HepG2 (cell line): ENCODE data around the gene PBLD. TPM values are rescaled to one million over a fixed set of nuclear protein-coding genes. Genes with fewer than 3 reads are reported as not detected.

Experiments
- ATAC-seq: fragments of 200-7000 bp; cut with Tn5 transposase; 3 replicates; pipeline ENCODE4 v1.9.1; 2020; ENCODE audit warnings: mild to moderate bottlenecking, moderate library complexity
- BruUV-seq: library from RNA; stranded (reverse); fragments of 400-500 nt; replicated peaks from 2 replicates; lab custom pipeline; 2021; lab: Mats Ljungman, UMichigan
- CTCF ChIA-PET: fragments of 300-600 bp; formaldehyde crosslinking; extraction: SDS; loops from one replicate; lab custom pipeline; 2021; ENCODE audit warnings: low total read pairs, inconsistent platforms, low intra/inter-chr PET ratio; lab: Yijun Ruan, JAX
- POLR2A ChIA-PET: fragments of 350-600 bp; sonication (Branson Sonifier 250); formaldehyde crosslinking; loops from one replicate; lab custom pipeline; 2020; ENCODE audit warnings: antibody characterized with exemption, inconsistent platforms; lab: Yijun Ruan, JAX
- DNase-seq: peaks from one replicate; pipeline ENCODE4 v3.0.0-alpha.2; 2015; ENCODE audit warnings: low spot score
- FAIRE-seq: peaks from 3 replicates; lab custom pipeline; 2011; peaks lifted over from hg19 to GRCh38; lab: Jason Lieb, UNC
- H2AFZ ChIP-seq: one replicate; pipeline ENCODE4 v1.6.1; 2011; ENCODE audit warnings: low read length, inconsistent platforms
- H3K27ac ChIP-seq: fragments of 300-600 bp; 3 replicates; pipeline ENCODE4 v1.8.0; 2011; ENCODE audit warnings: mixed run types, mild to moderate bottlenecking, mixed read lengths, low read length, inconsistent platforms; ENCODE audit not compliant: insufficient read depth; ENCODE audit errors: extremely low read length
- H3K27me3 ChIP-seq, 2 experiments: fragments of 200-600 bp in 1 of 2; 2 replicates in 1 of 2; 3 replicates in 1 of 2; pipeline versions ENCODE4 v1.6.0 to v1.8.0; 2011; ENCODE audit warnings: low read length in 2 of 2, mild to moderate bottlenecking in 2 of 2, moderate library complexity in 2 of 2, inconsistent platforms in 1 of 2; ENCODE audit not compliant: insufficient read depth in 2 of 2, control insufficient read depth in 1 of 2
- H3K36me3 ChIP-seq, 2 experiments: fragments of 200-600 bp in 1 of 2; replicated peaks in 1 of 2; 2 replicates in 1 of 2; 3 replicates in 1 of 2; pipeline versions ENCODE4 v1.5.1 to v1.8.0; 2011; ENCODE audit warnings: low read length in 2 of 2, inconsistent platforms in 1 of 2; ENCODE audit not compliant: insufficient read depth in 2 of 2, control insufficient read depth in 1 of 2
- H3K4me1 ChIP-seq: 2 replicates; pipeline ENCODE4 v1.5.1; 2012; ENCODE audit warnings: low read length, inconsistent platforms; ENCODE audit not compliant: insufficient read depth
- H3K4me2 ChIP-seq: 2 replicates; pipeline ENCODE4 v1.6.0; 2011; ENCODE audit warnings: low read depth, low read length, inconsistent platforms
- H3K4me3 ChIP-seq, 3 experiments: fragments of 200-600 bp in 1 of 3; sonication (generic), shearing (Covaris generic) in 1 of 3; replicated peaks in 1 of 3; 2 replicates each; pipeline ENCODE4 v1.5.1; 2011 to 2016; ENCODE audit warnings: low read length in 3 of 3, inconsistent platforms in 2 of 3, low read depth in 2 of 3, mild to moderate bottlenecking in 2 of 3, control low read depth in 1 of 3, mixed read lengths in 1 of 3; ENCODE audit not compliant: insufficient read depth in 1 of 3
- H3K79me2 ChIP-seq: one replicate; pipeline ENCODE4 v1.6.1; 2011; ENCODE audit warnings: low read length, inconsistent platforms; ENCODE audit not compliant: insufficient read depth
- H3K9ac ChIP-seq: 2 replicates; pipeline ENCODE4 v1.6.0; 2011; ENCODE audit warnings: mild to moderate bottlenecking, low read depth, low read length, inconsistent platforms; ENCODE audit not compliant: insufficient read depth
- H3K9me3 ChIP-seq: 2 replicates; pipeline ENCODE4 v1.5.1; 2012; ENCODE audit warnings: mild to moderate bottlenecking, low read length
- H4K20me1 ChIP-seq: 2 replicates; pipeline ENCODE4 v1.6.0; 2011; ENCODE audit warnings: inconsistent platforms, mild to moderate bottlenecking, low read length, moderate library complexity; ENCODE audit not compliant: insufficient read depth
- AGO2 ChIP-seq: fragments of 200-400 bp; formaldehyde crosslinking; optimal IDR thresholded peaks from 2 replicates; pipeline ENCODE3; 2017; ENCODE audit warnings: mild to moderate bottlenecking, low read depth, low read length, moderate library complexity
- CCAR2 ChIP-seq: fragments of 200-400 bp; formaldehyde crosslinking; optimal IDR thresholded peaks from 2 replicates; pipeline ENCODE3; 2018; ENCODE audit warnings: low read depth, mild to moderate bottlenecking, low read length, moderate library complexity
- GTF2F1 ChIP-seq: fragments of 150-350 bp; IDR thresholded peaks from 2 replicates; pipeline ENCODE4 v1.6.1; 2014; ENCODE audit warnings: low read length
- MBNL3 ChIP-seq: fragments of 250-450 bp; sonication (Bioruptor Pico); conservative IDR thresholded peaks from 2 replicates; pipeline ENCODE4 v1.8.0; 2022; ENCODE audit warnings: mild to moderate bottlenecking, inconsistent platforms
- NFATC3 ChIP-seq: sonication (generic); formaldehyde crosslinking; IDR thresholded peaks from 2 replicates; pipeline ENCODE4 v1.5.1; 2020; ENCODE audit warnings: mild to moderate bottlenecking, missing genetic modification reagents
- NFYB ChIP-seq: sonication (generic); formaldehyde crosslinking; IDR thresholded peaks from 2 replicates; pipeline ENCODE4 v1.4.0; 2020; ENCODE audit warnings: missing genetic modification reagents
- PRPF4 ChIP-seq: fragments of 200-400 bp; formaldehyde crosslinking; IDR thresholded peaks from 2 replicates; pipeline ENCODE4 v1.6.1; 2016; ENCODE audit warnings: low read length, low read depth; ENCODE audit not compliant: poor library complexity, severe bottlenecking
- SMAD1 ChIP-seq: sonication (generic); formaldehyde crosslinking; IDR thresholded peaks from 2 replicates; pipeline ENCODE4 v1.4.0; 2020; ENCODE audit warnings: missing genetic modification reagents, low read depth, mild to moderate bottlenecking, borderline replicate concordance
- SRSF9 ChIP-seq: fragments of 200-400 bp; formaldehyde crosslinking; IDR thresholded peaks from 2 replicates; pipeline ENCODE4 v1.6.1; 2018; ENCODE audit warnings: borderline replicate concordance, mild to moderate bottlenecking, low read depth, low read length; ENCODE audit not compliant: insufficient read depth, poor library complexity, severe bottlenecking
- TCF7L2 ChIP-seq: IDR thresholded peaks from 2 replicates; pipeline ENCODE4 v1.6.1; 2011; ENCODE audit warnings: mild to moderate bottlenecking, low read depth, low read length, moderate library complexity
- ZC3H13 ChIP-seq: sonication (generic); formaldehyde crosslinking; IDR thresholded peaks from 2 replicates; pipeline ENCODE4 v1.8.1; 2023; ENCODE audit warnings: mild to moderate bottlenecking, missing genetic modification reagents, moderate library complexity
- ZEB1 ChIP-seq: IDR thresholded peaks from 2 replicates; pipeline ENCODE4 v1.6.1; 2012; ENCODE audit warnings: mild to moderate bottlenecking, low read depth, inconsistent platforms; ENCODE audit not compliant: insufficient replicate concordance
- ZNF230 ChIP-seq: sonication (generic); formaldehyde crosslinking; IDR thresholded peaks from 2 replicates; pipeline ENCODE4 v1.4.0; 2020; ENCODE audit warnings: mild to moderate bottlenecking, missing genetic modification reagents
- ZNF446 ChIP-seq: sonication (generic); formaldehyde crosslinking; IDR thresholded peaks from 2 replicates; pipeline ENCODE4 v1.5.0; 2020; ENCODE audit warnings: mild to moderate bottlenecking, missing genetic modification reagents
- ZNF589 ChIP-seq: sonication (generic); formaldehyde crosslinking; conservative IDR thresholded peaks from 2 replicates; pipeline ENCODE4 v1.8.0; 2022; ENCODE audit warnings: mild to moderate bottlenecking, moderate library complexity, missing genetic modification reagents
- ZNF615 ChIP-seq: sonication (generic); formaldehyde crosslinking; IDR thresholded peaks from 2 replicates; pipeline ENCODE4 v1.5.0; 2020; ENCODE audit warnings: mild to moderate bottlenecking, missing genetic modification reagents, borderline replicate concordance
- WGBS: methylation state at CpG from one replicate; pipeline ENCODE4 v1.1.6; 2017; ENCODE audit warnings: low lambda C conversion rate; 5-methylcytosine and 5-hydroxymethylcytosine counted together
- in situ Hi-C: cut with HindIII; loops from 2 replicates; pipeline ENCODE4 v1.10.0; 2017; ENCODE audit warnings: low pct_unique_long_range_greater_than_20kb; ENCODE audit not compliant: extremely low pct_ligation_motif_present
- intact Hi-C: fragments of 100-400 bp; cut with micrococcal nuclease; formaldehyde crosslinking; loops from one replicate; pipeline ENCODE4 v1.10.0; 2022; ENCODE audit not compliant: unreplicated experiment
- polyA plus RNA-seq, 8 experiments: library from polyadenylated mRNA; depleted of rRNA in 3 of 8; stranded (reverse) in 7 of 8; unstranded in 1 of 8; fragments of >200 nt; fragmentation: Illumina TruSeq in 4 of 8; extraction: Trizol in 4 of 8; gene quantifications; 2 replicates each; pipeline versions ENCODE4 v1.2.1 to v1.2.3, GENCODE V29; 2011 to 2016; ENCODE audit warnings: low read depth in 4 of 8, missing spikeins in 1 of 8, mixed read lengths in 1 of 8; ENCODE audit not compliant: insufficient read depth in 1 of 8
- total RNA-seq, 5 experiments: library from RNA; depleted of rRNA; stranded (reverse); fragments of >200 nt; fragmentation: Illumina TruSeq; extraction: Trizol; gene quantifications; 2 replicates each; pipeline ENCODE4 v1.2.3, GENCODE V29; 2016; ENCODE audit warnings: low read depth in 1 of 5
- TF ChIP-seq, protein P1 (sequence below): sonication (generic); formaldehyde crosslinking; IDR thresholded peaks from 2 replicates; pipeline ENCODE4 v1.5.0; 2020; ENCODE audit warnings: missing genetic modification reagents
- TF ChIP-seq, protein P2 (sequence below): fragments of 450-650 bp; IDR thresholded peaks from 2 replicates; pipeline ENCODE4 v1.6.1; 2017

The PBLD gene
- total and polyA plus RNA-seq, 2 of the 13 experiments (the other 11 are each of a cell fraction or from before 2014, with no cell fraction given), result 0.42 to 3.1 TPM

DNA sequence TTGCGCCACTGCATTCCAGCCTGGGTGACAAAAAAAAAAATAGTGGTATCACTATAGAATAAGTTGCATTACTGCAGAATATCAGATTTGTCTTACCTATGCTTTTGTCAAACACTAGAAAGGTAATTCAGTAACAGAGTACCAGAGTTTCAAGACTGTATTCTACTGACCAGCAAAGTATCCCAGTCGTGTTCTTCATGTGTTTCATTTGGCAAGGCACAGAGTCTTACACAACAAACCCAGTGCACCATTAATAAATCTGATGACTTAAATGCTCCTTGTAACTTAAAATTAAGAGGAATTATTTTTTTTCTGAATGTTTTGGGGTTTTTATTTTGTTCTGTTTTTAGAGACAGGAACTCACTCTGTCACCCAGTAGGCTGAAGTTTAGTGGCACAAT is 34.4 kb upstream of the PBLD start:
- Histone ChIP-seq H3K9me3 (no peaks in the 10 kb centered on the region), H3K4me3 (no peak overlapping the region), H2AFZ (no peak overlapping the region), H4K20me1 (no peaks in the 10 kb centered on the region), H3K4me2 (no peak overlapping the region), H3K36me3 (peaks cover 4 to 22% of the 10 kb centered on the region in 2 experiments; a peak in 4 of 5 replicates), H3K79me2 (no peaks in the 10 kb centered on the region), H3K27me3 (no peaks in the 10 kb centered on the region), H3K9ac (no peak overlapping the region), H3K4me1 (peaks cover 4% of the 10 kb centered on the region; the same call in 1 of the 2 replicates), H3K27ac (no peak overlapping the region)
- BruUV-seq, result no TSS peak
- CTCF ChIA-PET, result no interaction called here
- POLR2A ChIA-PET, result no interaction called here
- TF ChIP-seq, protein P1, sequence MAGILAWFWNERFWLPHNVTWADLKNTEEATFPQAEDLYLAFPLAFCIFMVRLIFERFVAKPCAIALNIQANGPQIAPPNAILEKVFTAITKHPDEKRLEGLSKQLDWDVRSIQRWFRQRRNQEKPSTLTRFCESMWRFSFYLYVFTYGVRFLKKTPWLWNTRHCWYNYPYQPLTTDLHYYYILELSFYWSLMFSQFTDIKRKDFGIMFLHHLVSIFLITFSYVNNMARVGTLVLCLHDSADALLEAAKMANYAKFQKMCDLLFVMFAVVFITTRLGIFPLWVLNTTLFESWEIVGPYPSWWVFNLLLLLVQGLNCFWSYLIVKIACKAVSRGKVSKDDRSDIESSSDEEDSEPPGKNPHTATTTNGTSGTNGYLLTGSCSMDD, result no peak
- no peak for TF ChIP-seq ZEB1
- in situ Hi-C loops (no loop called here), intact Hi-C loops (no loop called here)
- ATAC-seq, result no peak
- FAIRE-seq, result no peak
- WGBS, result 89% methylated on average over 2 of the region's 2 CpGs
- no peak for DNase-seq

DNA sequence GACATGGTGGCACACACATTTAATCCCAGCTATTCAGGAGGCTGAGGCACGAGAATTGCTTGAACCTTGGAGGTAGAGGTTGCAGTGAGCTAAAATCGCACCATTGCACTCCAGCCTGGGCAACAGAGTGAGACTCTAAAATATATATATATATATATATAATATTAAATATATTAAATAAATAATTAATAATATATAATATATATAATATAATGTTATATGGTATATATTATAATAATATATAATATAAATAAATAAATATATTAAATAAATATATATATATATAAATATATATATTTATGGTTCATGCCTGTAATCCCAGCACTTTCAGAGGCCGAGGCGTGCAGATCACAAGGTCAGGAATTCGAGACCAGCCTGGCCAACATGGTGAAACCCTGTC is 33.9 kb upstream of the PBLD start:
- Histone ChIP-seq H3K36me3 (peaks cover 4 to 20% of the 10 kb centered on the region in 2 experiments; a peak in 3 of 5 replicates), H3K27ac (no peak overlapping the region), H3K4me3 (no peak overlapping the region), H3K4me1 (peaks cover 4% of the 10 kb centered on the region; the same call in 1 of the 2 replicates), H3K9me3 (no peaks in the 10 kb centered on the region), H2AFZ (no peak overlapping the region), H3K9ac (no peak overlapping the region), H3K4me2 (no peak overlapping the region), H3K79me2 (no peaks in the 10 kb centered on the region), H3K27me3 (no peaks in the 10 kb centered on the region), H4K20me1 (no peaks in the 10 kb centered on the region)
- DNase-seq (no peak), FAIRE-seq (no peak), ATAC-seq (no peak)
- ChIA-PET POLR2A (no interaction called here), CTCF (no interaction called here)
- 98% methylated on average over 5 of the region's 5 CpGs for WGBS
- intact Hi-C loops (no loop called here), in situ Hi-C loops (no loop called here)
- BruUV-seq, result no TSS peak
- TF ChIP-seq NFYB (CRISPR knock-in tag) (no peak), NFATC3 (no peak), MBNL3 (CRISPR knock-in tag) (no peak), ZNF589 (CRISPR knock-in tag) (no peak), ZNF446 (CRISPR knock-in tag) (no peak), CCAR2 (no peak), TCF7L2 (no peak), ZC3H13 (CRISPR knock-in tag) (no peak), PRPF4 (no peak), AGO2 (no peak), ZNF230 (CRISPR knock-in tag) (no peak), SMAD1 (CRISPR knock-in tag) (no peak), ZNF615 (no peak), GTF2F1 (no peak), SRSF9 (no peak)
- TF ChIP-seq, protein P2, sequence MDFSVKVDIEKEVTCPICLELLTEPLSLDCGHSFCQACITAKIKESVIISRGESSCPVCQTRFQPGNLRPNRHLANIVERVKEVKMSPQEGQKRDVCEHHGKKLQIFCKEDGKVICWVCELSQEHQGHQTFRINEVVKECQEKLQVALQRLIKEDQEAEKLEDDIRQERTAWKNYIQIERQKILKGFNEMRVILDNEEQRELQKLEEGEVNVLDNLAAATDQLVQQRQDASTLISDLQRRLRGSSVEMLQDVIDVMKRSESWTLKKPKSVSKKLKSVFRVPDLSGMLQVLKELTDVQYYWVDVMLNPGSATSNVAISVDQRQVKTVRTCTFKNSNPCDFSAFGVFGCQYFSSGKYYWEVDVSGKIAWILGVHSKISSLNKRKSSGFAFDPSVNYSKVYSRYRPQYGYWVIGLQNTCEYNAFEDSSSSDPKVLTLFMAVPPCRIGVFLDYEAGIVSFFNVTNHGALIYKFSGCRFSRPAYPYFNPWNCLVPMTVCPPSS, result no peak
